ENCODE results near the gene RNF26.

RNF26 gene

GRCh38 chr11:119368121-119369034 lies 34.1 kb downstream of the RNF26 start:
- peak in 17 of 51 donors; percentile 29 to 75 (median 52) for DNase-seq

- no peak for DNase-seq
Measured at GRCh38 chr11:119369132-119369925, 35.0 kb downstream of the RNF26 start.

GRCh38 chr11:119370486-119371046 lies 36.2 kb downstream of the RNF26 start:
- DNase-seq, result no peak

GRCh38 chr11:119371067-119371601 lies 36.8 kb downstream of the RNF26 start:
- DNase-seq, result no peak

- peak in 24 of 51 donors; percentile 27 to 73 (median 50) for DNase-seq
Measured at GRCh38 chr11:119371778-119372182, 37.5 kb downstream of the RNF26 start.

- no peak for DNase-seq
Measured at GRCh38 chr11:119372260-119373058, 38.1 kb downstream of the RNF26 start.

- DNase-seq, result no peak
Measured at GRCh38 chr11:119373059-119373920, 39.0 kb downstream of the RNF26 start.

- DNase-seq, result peak in 40 of 51 donors; percentile 36 to 88 (median 74)
Measured at GRCh38 chr11:119373921-119374631, 39.7 kb downstream of the RNF26 start.

GRCh38 chr11:119374632-119375336 lies 40.5 kb downstream of the RNF26 start:
- DNase-seq, result peak in 28 of 51 donors; percentile 42 to 82 (median 64)

GRCh38 chr11:119375337-119376196 lies 41.2 kb downstream of the RNF26 start:
- peak in 45 of 51 donors; percentile 49 to 94 (median 83) for DNase-seq

GRCh38 chr11:119376197-119376847 lies 42.0 kb downstream of the RNF26 start:
- DNase-seq, result peak; percentile 59 to 98 (median 92)

- peak in 1 of 51 donors; percentile 33 for DNase-seq
Measured at GRCh38 chr11:119377112-119377901, 43.0 kb downstream of the RNF26 start.

- DNase-seq, result no peak
Measured at GRCh38 chr11:119377961-119378667, 43.8 kb downstream of the RNF26 start.

- no peak for DNase-seq
Measured at GRCh38 chr11:119378851-119379465, 44.6 kb downstream of the RNF26 start.

Measured in hypothalamus (tissue), 51 donors.